Left lung (tissue), 10 donors: ENCODE results near the gene CMTM8. TPM values are rescaled to one million over a fixed set of nuclear protein-coding genes. Genes with fewer than 3 reads are reported as not detected.

Source experiments
- ATAC-seq: fragments of 200-7000 bp; cut with Tn5 transposase; one replicate; pipeline ENCODE4 v1.9.1; 2020; ENCODE audit warnings: moderate library complexity
- DNase-seq, 4 donors: peaks; one replicate each; pipeline ENCODE4 v3.0.0-alpha.2; 2013 to 2020
- H3K27ac ChIP-seq, 2 donors: fragments of 200-600 bp; sonication (generic) in 1 of 2; one replicate each; pipeline versions ENCODE4 v1.5.0 to v1.8.0; 2020 to 2021
- H3K27me3 ChIP-seq, 2 donors: fragments of 200-600 bp; sonication (generic) in 1 of 2; one replicate each; pipeline versions ENCODE4 v1.5.0 to v1.8.0; 2020 to 2021
- H3K36me3 ChIP-seq, 2 donors: fragments of 200-600 bp; sonication (generic) in 1 of 2; one replicate each; pipeline versions ENCODE4 v1.5.0 to v1.8.0; 2020 to 2021
- H3K4me1 ChIP-seq, 2 donors: fragments of 200-600 bp; one replicate each; pipeline ENCODE4 v1.8.0; 2021
- H3K4me3 ChIP-seq, 2 donors: fragments of 200-600 bp; sonication (generic) in 1 of 2; one replicate each; pipeline versions ENCODE4 v1.5.0 to v1.8.0; 2020 to 2021; ENCODE audit warnings: mild to moderate bottlenecking in 1 of 2
- H3K9me3 ChIP-seq, 2 donors: fragments of 200-600 bp; sonication (generic) in 1 of 2; one replicate each; pipeline versions ENCODE4 v1.5.0 to v1.8.0; 2020 to 2021
- intact Hi-C, 2 donors: fragments of 100-400 bp; cut with DNase I; formaldehyde crosslinking; loops; one replicate each; pipeline versions ENCODE4 v1.11.2 to v1.14.2; 2022
- polyA plus RNA-seq, 6 donors: library from polyadenylated mRNA; unstranded; fragments of 120-200 nt; gene quantifications; one replicate each; pipeline ENCODE4 v1.2.1, GENCODE V29; 2013; ENCODE audit not compliant: insufficient read length in 6 of 6
- total RNA-seq, 2 donors: library from RNA; stranded (reverse); fragmentation: NEBNext Ultra II Directional; extraction: Animal tissue kit (Norgen Biotek cat#: 25700); gene quantifications; one replicate each; pipeline ENCODE4 v1.2.1, GENCODE V29; 2021
- TF ChIP-seq, protein P1 (sequence below), 2 donors: fragments of 200-600 bp; sonication (generic) in 1 of 2; IDR thresholded peaks; one replicate each; pipeline versions ENCODE4 v1.5.0 to v1.8.0; 2021; ENCODE audit warnings: antibody characterized with exemption in 2 of 2
- donor health status: DM: no; HTN: yes; CAD: no.
- donor health status: DM: no; HTN: no; CAD: no.

The CMTM8 gene
- total and polyA plus RNA-seq, 8 donors, result 12.0 to 20.0 (median 12.6) TPM

DNA sequence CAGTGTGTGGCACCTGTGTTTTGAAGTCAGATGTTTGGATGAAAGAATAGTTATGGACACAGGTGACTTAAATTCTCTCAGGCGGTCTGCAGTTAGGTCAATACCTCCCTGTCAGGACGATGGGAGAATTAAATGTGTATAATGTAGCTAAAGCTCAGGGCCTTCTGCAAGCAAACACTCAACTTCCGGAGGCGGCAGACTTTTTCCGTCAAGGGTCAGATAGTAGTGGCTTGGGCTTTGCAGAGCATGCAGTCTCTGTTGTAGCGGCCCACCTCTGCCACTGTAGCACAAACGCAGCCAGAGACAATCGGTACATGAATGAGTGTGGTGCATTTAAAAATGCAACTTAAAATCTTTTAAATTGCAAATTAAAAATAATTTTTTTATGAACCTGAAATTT lies 47.4 kb downstream of the CMTM8 start:
- peak; percentile 58 for ATAC-seq
- Histone ChIP-seq H3K4me3 (no peak overlapping the region), H3K36me3 (no peaks in the 10 kb centered on the region), H3K4me1 (peaks cover 0 to 23% of the 10 kb centered on the region in 2 donors), H3K27me3 (no peaks in the 10 kb centered on the region), H3K27ac (peak overlapping the region in 1 of 2 donors; percentile 7), H3K9me3 (no peaks in the 10 kb centered on the region)
- TF ChIP-seq, protein P1, sequence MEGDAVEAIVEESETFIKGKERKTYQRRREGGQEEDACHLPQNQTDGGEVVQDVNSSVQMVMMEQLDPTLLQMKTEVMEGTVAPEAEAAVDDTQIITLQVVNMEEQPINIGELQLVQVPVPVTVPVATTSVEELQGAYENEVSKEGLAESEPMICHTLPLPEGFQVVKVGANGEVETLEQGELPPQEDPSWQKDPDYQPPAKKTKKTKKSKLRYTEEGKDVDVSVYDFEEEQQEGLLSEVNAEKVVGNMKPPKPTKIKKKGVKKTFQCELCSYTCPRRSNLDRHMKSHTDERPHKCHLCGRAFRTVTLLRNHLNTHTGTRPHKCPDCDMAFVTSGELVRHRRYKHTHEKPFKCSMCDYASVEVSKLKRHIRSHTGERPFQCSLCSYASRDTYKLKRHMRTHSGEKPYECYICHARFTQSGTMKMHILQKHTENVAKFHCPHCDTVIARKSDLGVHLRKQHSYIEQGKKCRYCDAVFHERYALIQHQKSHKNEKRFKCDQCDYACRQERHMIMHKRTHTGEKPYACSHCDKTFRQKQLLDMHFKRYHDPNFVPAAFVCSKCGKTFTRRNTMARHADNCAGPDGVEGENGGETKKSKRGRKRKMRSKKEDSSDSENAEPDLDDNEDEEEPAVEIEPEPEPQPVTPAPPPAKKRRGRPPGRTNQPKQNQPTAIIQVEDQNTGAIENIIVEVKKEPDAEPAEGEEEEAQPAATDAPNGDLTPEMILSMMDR (IDR thresholded peaks at IDR 0.05), result no peak
- no peak for DNase-seq
- intact Hi-C loops, result no loop called here

DNA sequence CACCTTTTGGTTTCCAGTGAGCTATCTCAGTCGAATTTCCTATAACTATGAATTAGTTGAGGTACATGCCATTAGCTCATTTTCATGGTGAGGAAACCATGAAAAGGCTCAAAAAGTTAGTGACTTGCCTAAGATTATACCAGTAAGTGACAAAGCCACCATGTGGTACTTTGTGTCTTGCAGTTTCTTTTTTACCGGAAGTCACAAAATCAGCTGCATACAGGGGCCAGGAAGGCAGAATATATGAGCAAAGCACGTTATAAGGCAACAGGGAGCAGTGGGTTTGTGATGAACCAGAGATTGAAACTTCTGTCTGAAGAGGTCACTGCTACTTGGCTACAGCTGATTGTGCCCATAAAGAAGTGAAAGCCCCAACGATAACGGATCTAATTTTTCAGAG lies 50.3 kb downstream of the CMTM8 start:
- Histone ChIP-seq H3K4me1 (peaks cover 0 to 34% of the 10 kb centered on the region in 2 donors), H3K27me3 (no peaks in the 10 kb centered on the region), H3K4me3 (no peak overlapping the region), H3K36me3 (no peaks in the 10 kb centered on the region), H3K27ac (no peak overlapping the region), H3K9me3 (no peaks in the 10 kb centered on the region)
- ATAC-seq, result no peak
- TF ChIP-seq, protein P1 (IDR thresholded peaks at IDR 0.05), result no peak
- no peak for DNase-seq
- intact Hi-C loops, result no loop called here

DNA sequence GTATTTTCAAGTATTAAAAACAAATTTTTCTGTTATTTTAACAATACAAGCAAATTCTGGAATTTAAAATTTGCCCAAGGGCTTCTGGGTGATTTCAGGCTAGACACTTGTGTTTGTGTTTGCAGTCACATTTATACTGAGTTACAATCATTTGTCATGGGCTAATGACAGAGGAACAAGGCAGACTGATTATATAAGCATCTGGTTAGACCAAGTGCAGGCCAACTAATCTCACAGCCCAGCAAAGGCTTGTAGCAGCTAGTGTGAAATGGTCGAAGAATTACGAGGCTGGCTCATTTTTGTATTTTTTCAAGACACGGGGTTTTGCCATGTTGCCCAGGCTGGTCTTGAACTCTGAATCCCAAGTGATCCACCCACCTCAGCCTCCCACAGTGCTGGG lies 52.1 kb downstream of the CMTM8 start:
- Histone ChIP-seq H3K9me3 (no peaks in the 10 kb centered on the region), H3K4me3 (no peak overlapping the region), H3K36me3 (no peaks in the 10 kb centered on the region), H3K4me1 (peaks cover 0 to 26% of the 10 kb centered on the region in 2 donors), H3K27ac (no peak overlapping the region), H3K27me3 (no peaks in the 10 kb centered on the region)
- TF ChIP-seq, protein P1 (IDR thresholded peaks at IDR 0.05), result no peak
- DNase-seq (no peak), ATAC-seq (no peak)
- intact Hi-C loops, result loop anchor here in 1 of 2 donors (10.0 kb wide), 1 partner anchor 116 kb away; no protein-coding TSS in a partner anchor

DNA sequence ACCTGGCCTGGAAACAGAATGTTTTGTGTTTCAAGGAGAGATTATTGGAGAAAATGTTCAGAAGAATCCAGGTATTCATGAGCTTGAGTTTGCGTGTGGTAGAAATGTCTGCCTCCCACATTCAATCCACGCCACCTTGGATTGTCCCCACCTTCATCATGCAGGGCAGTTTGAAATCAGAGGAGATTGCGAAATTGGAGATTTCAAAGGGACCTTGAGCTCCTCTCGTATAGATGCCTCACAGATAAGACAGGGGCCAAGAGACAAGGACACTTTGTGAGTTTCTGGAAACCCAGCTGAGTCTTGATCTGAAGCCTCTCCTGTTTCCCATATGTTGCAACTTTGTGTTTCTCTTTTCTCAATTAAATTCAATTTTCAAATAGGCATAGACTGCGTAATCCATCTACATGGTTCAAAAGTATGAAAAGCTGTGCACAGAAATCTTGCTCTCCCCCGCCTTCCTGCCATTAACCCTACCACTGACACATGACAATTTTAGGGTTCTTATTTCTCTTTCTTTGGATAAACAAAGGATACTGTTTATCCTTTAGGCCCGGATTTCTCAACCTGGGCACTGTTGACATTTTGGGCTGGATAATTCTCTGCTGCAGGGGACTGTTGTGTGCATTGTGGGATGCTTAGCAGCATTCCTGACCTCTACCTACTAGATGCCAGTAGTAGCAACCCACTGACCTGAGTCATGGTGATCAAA lies 53.8 kb downstream of the CMTM8 start:
- no peak overlapping the region for H3K27ac ChIP-seq
- H3K9me3 ChIP-seq, result no peaks in the 10 kb centered on the region
- ATAC-seq (peak; percentile 30), DNase-seq (no peak)
- TF ChIP-seq, protein P1 (IDR thresholded peaks at IDR 0.05), result no peak
- H3K27me3 ChIP-seq, result no peaks in the 10 kb centered on the region
- H3K4me1 ChIP-seq, result peaks cover 0 to 23% of the 10 kb centered on the region in 2 donors
- H3K36me3 ChIP-seq, result no peaks in the 10 kb centered on the region
- no peak overlapping the region for H3K4me3 ChIP-seq
- intact Hi-C loops, result loop anchor here in 1 of 2 donors (10.0 kb wide), 1 partner anchor 117 kb away; no protein-coding TSS in a partner anchor

DNA sequence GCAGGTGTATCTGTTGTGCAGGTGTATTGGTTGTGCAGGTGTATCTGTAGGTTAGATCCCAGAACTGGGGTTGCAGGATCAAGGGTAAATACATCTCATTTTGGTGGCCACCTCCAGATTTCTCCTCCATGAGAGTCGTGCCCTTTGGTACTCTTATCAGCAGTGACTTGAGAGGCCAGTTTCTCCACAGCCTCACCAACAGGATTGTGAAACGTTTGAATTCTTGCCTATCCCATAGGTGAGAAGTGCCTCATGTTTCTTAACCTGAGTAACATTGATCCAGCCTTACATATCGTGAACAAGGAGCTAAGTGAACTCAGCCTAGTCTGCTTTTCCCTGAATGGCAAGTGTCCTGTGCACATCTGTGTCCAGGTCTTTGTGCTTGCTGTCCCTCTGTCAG lies 55.4 kb downstream of the CMTM8 start:
- TF ChIP-seq, protein P1 (IDR thresholded peaks at IDR 0.05), result no peak
- Histone ChIP-seq H3K9me3 (no peaks in the 10 kb centered on the region), H3K27me3 (no peaks in the 10 kb centered on the region), H3K4me3 (no peak overlapping the region), H3K27ac (no peak overlapping the region), H3K4me1 (peaks cover 0 to 26% of the 10 kb centered on the region in 2 donors), H3K36me3 (no peaks in the 10 kb centered on the region)
- ATAC-seq (peak; percentile 72), DNase-seq (no peak)
- intact Hi-C loops, result loop anchor here in 1 of 2 donors (10.0 kb wide), 1 partner anchor 119 kb away; no protein-coding TSS in a partner anchor
